Activated CD8-positive, alpha-beta memory T cell treated with anti-CD3 and anti-CD28 coated beads, Interleukin-2, amount 50 U/mL, for 1 hour (primary cell): ENCODE data around the gene DGKD.
"Not testable (repeated sequence)": the region's sequence is repeated elsewhere in the genome, so short reads cannot be mapped to it uniquely, and the experiment has no call there.

Source experiments
- DNase-seq: peaks from one replicate; pipeline ENCODE4 v3.0.0-alpha.2; 2020; ENCODE audit errors: extremely low read depth

DGKD gene

DNA sequence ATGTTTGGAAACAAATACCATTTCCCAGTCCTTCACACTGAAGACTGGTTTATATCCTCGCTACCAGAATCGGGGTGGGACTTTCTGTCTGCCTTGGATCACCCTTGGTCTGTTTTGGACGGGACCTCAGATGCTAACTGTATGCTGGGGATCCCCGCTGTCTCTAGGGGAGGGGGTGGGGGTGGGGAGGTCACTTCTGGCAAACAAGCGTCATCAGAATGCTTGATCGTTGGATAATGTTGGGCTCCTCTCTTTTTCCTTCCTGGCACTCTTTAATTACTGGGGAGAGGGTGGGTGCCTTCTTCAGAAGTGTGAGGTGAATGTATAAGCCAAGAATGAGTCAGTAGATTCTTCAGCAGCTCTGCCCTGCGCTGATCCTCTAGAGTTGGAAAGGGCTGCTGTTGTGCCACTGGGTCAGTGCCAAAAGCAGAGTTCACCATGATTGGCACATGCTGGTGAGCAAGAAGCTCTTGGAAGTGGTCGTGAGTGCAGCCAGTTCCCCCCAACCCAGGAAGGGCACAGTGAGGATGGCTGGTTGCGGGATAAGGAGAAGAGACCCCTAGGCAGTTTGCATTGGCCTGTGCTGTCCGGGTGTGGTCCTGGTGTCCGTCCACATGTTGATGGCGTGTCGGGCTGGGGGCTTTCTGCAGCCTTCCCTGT is 32.2 kb downstream of the DGKD start:
- DNase-seq, result no peak

DNA sequence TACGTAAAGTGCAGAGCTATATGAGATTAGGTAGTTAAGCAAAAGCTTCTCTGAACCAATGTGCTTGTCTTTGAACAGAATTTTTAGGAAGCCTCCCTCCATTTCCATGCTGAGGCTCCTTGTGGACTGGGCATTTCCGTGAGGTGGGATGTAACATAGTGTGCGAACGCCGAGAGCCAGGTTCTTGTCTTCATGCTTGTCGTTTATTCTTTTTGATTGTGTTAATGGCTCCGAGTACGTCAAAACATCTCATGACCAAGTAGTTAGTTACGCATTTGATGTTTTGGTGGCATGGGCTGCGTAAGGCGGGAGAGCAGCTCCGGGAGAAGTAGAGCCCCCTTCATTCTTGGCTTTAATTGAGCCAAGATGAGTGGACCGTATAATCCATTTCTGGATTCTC is 32.9 kb downstream of the DGKD start:
- DNase-seq, result no peak

DNA sequence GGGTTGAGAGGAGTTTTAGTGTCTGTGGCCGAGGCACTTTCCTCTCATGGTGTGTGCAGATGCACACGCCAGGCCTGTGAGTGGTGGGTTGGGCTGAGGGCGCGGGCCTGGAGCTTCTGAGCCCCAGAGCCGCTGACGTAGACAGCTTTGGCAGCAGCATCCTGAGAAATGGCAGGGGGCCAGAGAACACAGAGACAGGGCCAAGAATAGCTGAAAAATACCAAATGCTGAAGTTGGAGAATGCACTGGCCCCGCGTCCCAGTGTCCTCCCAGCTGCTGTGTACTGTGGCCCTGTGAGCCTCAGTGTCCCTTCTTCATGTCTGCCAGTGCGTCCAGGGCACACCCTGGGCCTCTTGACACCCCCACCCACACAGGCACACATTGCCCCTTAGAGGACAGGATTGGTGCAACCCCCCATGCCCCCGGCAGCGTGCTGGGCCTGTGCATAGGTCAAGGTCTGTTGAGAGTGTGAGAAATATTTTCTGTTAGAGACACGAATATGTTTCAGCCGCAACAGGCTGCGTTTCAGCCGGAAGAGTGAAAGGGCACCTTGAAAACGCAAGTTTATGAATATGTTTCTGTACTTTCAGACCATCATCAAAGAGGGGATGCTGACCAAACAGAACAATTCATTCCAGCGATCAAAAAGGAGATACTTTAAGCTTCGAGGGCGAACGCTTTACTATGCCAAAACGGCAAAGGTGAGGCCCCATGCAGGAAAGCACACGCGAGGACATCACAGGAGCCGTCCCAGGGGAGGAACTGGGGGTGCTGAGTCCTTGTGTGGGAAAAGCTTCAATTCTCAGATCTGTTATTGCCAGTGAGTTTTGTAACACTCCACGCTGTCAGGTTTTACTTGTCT is 33.6 kb downstream of the DGKD start:
- DNase-seq, result no peak

DNA sequence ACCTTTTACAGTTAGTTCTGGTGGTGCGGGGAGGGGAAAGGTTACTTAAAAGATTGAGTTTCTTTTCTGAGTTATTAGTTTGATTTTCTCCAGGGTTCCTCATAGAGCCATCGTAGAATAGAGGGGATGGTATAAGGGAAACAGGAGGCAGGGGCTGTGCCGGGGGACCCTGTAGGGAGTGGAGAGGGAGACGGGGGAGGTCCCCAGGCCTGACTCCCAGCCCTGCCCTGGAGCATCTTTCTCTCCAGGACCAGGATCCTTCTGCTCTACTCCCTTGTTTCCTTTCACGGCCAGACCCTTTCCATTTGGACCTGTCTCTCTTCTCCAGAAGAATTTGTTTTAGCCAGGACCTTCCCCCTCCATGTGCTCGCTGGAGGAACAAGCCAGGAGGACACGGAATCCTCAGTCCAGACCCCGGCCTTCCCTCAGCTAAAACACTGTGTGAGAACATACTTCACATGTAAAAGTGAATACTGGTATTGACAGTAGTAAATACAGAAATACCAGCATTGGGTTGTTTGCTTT is 35.4 kb downstream of the DGKD start:
- DNase-seq, result no peak

DNA sequence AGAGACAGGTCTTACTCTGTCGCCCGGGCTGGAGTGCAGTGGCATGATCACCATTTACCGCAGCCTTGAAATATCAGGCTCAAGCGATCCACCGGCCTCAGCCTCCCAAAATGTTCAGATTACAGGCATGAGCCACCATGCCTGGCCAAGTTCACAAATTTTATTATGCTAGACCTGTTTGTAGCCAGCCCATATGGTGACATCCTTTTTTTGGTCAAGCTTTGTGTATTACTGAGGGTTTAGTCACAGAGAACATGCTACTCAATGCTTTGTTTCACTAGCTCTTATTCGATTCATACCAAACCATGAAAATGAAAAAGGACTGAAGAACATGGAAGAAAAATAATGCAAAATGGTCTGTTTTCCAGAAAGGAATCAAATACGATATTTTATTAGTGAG is 41.4 kb downstream of the DGKD start:
- no peak for DNase-seq

DNA sequence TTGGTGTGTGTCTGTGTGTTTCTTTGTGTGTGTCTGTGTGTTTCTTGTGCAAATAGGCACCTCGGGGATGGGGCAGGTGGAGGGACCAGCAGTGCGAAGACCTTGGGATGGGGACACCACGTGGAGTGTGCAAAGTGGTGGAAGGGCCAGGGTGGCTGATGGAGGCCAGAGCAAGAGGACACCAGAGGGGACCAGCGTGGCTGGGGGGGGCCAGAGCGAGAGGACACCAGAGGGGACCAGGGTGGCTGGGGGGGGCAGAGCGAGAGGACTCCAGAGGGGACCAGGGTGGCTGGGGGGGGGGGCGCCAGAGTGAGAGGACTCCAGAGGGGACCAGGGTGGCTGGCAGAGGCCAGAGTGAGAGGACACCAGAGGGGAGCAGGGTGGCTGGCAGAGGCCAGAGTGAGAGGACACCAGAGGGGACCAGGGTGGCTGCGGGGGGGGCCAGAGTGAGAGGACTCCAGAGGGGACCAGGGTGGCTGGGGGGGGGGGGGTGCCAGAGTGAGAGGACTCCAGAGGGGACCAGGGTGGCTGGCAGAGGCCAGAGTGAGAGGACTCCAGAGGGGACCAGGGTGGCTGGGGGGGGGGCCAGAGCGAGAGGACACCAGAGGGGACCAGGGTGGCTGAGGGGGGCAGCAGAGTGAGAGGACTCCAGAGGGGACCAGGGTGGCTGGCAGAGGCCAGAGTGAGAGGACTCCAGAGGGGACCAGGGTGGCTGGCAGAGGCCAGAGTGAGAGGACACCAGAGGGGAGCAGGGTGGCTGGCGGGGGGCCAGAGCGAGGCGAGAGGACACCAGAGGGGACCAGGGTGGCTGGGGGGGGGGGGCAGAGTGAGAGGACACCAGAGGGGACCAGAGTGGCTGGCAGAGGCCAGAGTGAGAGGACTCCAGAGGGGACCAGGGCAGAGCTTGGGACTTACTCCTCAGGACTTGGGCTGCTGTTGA is 42.7 kb downstream of the DGKD start:
- not testable (repeated sequence) for DNase-seq

DNA sequence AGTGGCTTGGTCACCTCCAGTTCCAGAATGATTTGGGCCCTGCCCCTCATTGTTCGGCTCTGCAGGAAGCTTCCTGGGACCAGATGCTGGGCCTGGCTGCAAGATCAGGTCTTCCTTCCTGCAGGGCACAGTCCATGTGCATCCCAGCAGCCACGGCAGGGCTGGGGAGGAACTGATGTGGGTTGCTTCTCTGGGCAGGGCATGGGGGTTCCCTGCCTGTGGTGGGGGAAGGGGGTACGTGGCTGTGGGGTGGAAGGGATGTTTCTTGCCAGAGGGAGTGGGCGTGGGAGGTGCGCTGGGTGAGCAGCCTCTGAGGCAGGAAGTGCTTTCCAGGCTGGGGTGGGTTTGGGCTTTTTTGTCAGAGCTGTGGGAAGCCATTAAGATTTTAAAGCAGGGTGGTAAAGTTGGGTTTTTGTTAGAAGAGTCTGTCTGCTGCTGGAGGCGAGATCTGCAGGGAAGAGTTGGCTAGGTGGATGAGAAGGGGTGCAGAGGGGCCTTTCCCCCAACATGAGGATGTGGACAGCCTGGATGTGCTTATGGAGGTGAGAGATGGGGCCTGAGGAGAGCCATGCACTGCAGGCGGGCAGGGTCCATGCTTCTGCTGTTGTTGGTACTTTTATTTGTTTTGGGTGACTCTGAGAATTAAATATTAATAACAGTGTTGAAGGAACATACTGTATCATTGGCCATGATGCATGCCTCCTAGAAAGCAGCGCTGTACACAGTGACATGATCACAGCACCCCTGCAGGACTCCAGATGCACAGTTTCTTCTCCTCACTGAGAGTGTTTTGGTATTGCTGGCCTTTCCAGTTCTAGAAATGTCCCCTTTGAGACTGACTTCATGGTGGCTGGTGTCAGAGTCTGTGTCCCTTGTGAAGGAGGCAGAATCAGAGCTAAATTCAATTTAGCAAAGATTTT is 45.3 kb downstream of the DGKD start:
- no peak for DNase-seq

DNA sequence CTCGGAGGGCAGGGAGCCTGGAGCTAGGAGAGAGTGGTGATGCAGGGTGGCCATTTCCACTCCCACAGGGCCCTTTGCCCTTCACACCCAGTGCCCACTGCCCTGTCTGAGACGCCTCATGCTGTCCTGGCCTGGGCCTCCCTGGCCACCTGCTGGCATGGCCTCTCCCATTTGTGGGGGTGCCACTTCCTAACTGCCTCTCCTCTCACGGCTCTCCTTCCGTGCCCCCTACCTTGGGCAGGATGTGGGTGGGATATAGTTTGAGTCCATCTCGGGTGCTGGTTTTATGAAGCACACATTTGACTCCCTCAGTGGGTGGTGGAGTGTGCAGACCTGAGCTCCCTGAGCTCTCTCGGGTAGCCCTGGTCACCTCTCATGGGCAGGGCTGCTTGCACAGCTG is 46.0 kb downstream of the DGKD start:
- DNase-seq, result no peak

DNA sequence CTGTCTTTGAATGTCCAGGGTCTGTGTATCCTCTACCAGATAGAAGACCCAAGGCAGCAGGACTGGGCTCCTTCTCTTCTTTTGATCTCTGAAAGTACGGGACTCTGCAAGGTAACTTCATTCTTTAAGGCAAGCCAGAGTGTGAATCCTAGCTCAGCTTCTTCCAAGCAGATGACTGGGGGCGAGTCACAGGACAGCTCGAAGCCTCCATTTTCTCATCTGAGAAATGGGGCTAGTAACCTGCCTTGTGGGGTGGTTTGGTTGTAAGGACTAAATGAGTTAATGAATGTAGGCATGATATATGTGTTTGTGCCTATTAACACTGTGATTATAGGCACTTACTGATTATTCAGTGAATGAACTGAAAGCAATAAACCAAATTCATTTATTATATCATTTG is 46.7 kb downstream of the DGKD start:
- no peak for DNase-seq

DNA sequence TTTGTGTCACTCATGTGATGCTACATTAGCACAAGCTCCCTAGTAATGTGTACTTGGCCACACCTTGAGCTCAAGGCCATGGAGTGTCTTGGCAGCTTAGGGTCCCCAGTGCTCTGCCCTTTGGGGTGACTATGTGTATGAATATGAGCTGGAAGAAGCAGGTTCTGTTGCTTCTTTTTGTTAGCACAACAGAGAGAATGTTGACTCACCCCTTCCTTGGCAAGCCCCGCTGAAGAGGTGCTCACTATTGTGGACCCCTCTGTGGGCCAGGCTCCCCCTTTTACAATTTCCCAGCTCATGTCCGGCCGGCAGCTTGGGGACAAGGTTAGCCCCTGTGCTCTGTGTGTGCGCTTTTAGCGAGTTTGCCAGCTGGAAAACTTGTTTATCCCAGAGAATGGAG is 48.1 kb downstream of the DGKD start:
- DNase-seq, result no peak

DNA sequence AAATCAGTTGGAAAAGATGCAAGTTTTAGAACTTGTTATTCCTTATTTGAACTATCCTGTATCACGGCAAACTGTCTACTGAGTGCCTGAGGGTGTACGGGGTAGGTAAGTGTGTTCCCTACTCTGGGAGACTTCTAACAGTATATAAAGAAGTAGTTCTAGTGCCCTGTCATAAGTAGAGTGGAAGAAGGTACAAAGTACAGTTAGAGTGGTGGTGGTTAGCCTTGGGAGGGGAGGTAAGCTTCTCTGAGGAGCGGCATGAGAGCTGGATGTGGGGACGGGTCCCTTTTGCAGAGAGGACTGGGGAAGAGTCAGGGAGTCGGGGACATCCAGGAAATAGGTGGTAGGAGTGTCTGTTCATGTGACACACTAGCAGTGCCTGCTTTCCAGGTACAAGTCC is 48.5 kb downstream of the DGKD start:
- DNase-seq, result no peak

DNA sequence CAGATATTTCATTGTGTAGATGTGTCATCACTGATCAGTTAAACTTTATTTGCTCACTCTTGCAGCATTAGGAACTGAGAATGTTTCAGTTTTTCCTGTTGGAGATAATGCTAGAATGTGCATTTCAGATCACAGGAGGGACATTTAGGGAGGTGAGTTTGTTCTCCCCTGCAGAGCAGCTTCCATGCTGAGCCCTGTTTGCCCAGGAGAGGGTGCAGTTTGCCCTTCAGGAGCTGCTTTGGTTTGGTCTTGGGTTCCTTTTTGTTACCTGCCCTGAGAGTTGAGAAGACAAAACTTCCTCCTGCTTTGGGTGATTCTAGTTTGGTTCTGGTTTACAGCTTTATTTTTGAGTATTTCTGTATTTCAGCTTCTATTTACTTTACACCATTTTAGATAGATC is 49.9 kb downstream of the DGKD start:
- no peak for DNase-seq

DNA sequence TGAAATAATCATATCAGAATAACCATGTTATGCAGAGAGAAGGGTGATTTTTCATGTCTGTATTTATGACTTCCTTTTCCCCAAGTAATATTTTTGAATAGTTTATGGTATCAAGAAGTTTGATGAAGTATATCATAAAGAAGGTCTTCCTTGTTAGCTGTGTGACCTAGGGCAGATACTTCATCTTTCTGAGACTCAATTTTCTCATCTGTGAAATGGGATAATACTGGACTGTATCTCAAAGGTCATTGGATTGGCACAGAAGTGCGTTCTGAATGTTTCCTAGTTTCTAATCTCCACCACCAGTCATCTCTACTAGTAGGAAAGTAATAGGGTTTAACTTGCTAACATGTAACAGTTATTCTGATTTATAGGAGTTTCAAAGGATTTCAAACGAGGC is 52.6 kb downstream of the DGKD start:
- DNase-seq, result no peak

DNA sequence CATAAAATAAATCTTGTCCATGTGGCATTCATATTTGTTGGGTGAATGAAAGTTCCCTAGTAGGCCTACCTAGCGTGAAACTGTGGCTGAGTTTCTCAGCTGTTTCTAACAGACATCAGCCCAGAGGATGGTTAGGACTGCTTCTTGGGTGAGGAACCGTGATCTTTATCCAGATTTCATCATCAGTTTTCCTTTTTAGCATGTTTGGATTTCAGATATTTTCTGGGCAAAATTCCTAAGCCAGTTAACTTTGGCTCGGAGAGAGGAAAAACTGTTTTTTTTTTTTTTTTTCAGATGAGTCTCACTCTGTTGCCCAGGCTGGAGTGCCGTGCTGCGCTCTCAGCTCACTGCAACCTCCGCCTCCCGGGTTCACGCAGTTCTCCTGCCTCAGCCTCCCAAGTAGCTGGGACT is 53.5 kb downstream of the DGKD start:
- no peak for DNase-seq

DNA sequence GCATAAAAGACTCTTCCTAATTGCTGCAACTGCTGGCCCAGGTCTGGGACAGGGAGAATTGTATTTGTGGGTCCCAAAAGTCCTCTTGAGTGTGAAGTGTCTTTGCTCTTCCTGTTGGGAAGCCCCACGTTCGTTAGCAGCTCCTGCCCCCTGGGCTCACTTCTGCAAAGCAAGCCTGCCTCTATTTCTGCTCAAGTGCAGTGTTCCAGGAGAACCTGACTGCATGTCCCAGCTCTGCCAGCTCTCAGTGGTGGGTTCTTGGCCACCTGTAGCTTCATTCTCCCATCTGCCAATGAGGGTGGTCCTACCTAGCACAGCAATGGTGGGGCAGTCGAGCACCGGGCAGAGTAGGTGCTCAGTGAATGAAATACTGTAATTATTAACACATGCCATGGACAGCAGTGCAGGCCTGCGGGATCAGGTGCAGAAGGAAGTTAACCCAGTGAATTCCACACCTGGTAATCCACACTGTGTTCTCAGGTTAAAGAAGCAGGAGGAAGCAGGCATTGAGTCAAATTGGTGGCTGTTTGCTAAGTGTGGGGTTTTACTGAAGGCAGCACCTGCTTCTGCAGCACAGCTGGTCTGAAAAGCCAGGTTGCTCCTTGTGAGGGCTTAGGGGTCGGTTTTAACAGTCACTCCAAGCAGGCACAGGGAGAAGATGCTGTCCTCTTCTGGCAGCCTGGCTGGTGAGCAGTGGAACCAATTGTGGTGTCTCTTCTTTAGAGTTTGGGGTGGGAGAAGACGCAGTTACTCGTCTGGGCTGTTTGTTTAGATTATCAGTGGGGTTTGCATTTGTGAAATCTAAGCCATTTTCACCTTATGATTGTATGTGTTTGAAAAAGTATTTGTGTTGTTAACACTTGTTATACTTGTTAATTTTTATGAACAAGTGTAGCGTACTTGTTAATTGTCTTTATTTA is 54.3 kb downstream of the DGKD start:
- no peak for DNase-seq

DNA sequence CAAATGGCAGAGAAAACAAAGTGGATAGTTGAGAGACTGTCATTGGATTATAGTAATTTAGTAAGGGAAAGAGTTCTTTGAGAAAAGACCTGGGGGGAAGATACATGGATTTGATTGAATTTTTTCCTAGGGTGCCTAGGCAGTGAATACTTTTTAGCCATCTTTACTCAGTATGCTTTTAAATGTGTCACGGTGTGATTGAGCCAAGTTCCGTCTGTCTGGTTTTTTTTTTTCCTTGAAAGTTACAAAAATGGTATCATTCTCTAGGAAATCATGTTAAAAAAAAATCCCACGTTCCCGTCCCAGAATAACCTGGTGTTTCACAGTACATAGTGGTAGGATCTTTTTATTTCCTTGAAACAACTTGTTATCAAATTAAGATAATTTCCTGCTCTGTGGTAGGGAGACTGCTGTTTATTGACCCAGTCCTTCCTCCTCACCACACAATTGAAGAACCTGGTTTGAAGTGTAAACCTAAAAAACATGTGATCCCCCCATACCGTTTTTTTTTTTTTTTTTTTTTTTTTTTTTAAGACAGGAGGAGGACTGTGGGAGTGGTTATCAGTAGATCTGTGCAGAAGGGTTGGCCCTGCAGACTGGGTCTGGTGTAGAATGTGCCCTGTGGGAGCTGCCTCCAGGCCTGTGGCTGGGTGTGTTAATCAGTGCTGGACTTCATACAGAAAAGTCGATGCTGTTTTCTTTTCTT is 55.1 kb downstream of the DGKD start:
- DNase-seq, result no peak

DNA sequence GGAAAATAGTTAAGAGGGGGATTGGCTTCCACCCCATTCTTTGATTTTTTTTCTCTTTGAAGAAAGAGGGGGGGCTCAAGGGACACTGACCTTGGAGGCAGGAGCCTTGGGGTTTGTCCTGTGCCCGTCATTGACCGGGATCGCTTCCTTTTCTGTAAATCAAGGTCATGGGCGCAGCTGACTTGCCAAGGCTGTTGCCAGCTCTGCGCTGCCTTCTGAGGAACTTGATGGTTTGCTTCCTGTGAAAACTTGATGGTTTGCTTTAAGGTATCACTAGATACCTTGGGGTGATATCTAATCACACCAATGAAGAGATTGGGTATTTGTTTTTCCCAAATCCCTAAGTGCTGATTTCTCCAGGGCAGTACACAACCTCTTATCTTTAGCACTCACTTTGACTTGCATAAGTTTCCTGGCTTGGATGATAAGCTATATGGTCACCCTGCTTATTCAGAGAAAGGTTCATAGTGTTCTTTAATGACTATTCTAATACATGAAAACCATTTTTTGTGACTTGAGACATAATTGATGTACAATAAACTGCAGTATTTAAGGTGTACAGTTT is 56.0 kb downstream of the DGKD start:
- DNase-seq, result no peak

DNA sequence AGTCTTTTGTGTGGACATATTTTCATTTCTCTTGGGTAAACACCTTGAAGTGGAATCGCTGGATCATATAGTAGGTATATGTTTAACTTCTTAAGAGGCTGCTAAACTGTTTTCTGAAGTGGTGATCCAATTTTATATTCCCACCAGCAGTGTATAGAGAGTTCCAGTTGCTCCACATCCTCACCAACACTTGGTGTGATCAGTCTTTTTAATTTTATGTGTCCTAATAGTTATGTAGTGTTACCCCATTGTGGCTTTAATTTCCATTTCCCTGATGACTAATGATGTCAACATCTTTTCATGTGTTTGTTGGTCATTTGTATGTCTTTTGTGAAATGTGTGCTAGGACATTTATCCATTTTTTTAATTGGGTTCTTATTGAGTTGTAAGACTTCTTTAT is 56.9 kb downstream of the DGKD start:
- no peak for DNase-seq

DNA sequence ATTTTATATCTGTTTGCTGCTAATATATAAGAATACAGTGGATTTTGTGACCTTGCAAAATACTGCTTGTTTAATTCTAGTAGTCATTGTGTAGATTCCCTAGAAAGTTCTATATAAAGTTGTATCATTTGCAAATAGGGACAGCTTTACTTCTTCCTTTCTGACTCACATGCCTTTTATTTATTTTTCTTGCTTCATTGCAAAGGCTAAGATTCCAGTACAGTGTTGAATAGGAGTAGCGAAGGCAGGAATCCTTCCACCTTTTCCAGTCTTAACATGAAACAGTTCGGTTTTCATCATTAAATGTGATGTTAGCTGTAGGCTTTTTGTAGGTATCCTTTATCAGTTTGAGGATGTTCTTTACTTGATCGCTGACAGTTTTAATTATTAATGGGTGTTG is 58.1 kb downstream of the DGKD start:
- no peak for DNase-seq
